ACC112 (cell line): ENCODE data around the gene STON2.

ENCODE experiments used
- H2AFZ ChIP-seq: fragments of 200-600 bp; sonication (generic); one replicate; pipeline ENCODE4 v1.6.0; 2017; ENCODE audit warnings: antibody characterized with exemption, low read length; ENCODE audit not compliant: unreplicated experiment
- H3K27ac ChIP-seq: fragments of 200-600 bp; sonication (generic); 2 replicates; pipeline ENCODE4 v1.5.1; 2014; ENCODE audit warnings: low read depth, mild to moderate bottlenecking, antibody characterized with exemption, low read length, moderate library complexity
- H3K27me3 ChIP-seq: fragments of 200-600 bp; sonication (generic); 2 replicates; pipeline ENCODE4 v1.6.1; 2014; ENCODE audit warnings: mild to moderate bottlenecking, antibody characterized with exemption, low read length, moderate library complexity, mixed read lengths; ENCODE audit not compliant: insufficient read depth
- H3K36me3 ChIP-seq: fragments of 200-600 bp; sonication (generic); 2 replicates; pipeline ENCODE4 v1.6.1; 2016; ENCODE audit warnings: mild to moderate bottlenecking, antibody characterized with exemption, low read length, moderate library complexity, mixed read lengths; ENCODE audit not compliant: insufficient read depth
- H3K4me1 ChIP-seq: fragments of 200-600 bp; sonication (generic); one replicate; pipeline ENCODE4 v1.6.1; 2016; ENCODE audit warnings: low read length, mixed read lengths; ENCODE audit not compliant: insufficient read depth, unreplicated experiment, control insufficient read depth
- H3K4me3 ChIP-seq: fragments of 200-600 bp; sonication (generic); 2 replicates; pipeline ENCODE4 v1.5.1; 2014; ENCODE audit warnings: mild to moderate bottlenecking, low read depth, low read length
- H3K79me2 ChIP-seq: fragments of 200-600 bp; sonication (generic); one replicate; pipeline ENCODE4 v1.6.0; 2016; ENCODE audit warnings: low read length; ENCODE audit not compliant: control insufficient read depth, unreplicated experiment, insufficient read depth

The STON2 gene

GRCh38 chr14:81351205-81351604, 48.9 kb downstream of the STON2 start:
- Histone ChIP-seq H3K4me1 (no peaks in the 10 kb centered on the region), H3K4me3 (no peak overlapping the region), H3K36me3 (no peaks in the 10 kb centered on the region), H3K79me2 (no peaks in the 10 kb centered on the region), H2AFZ (no peak overlapping the region), H3K27ac (no peak overlapping the region), H3K27me3 (peaks cover 9% of the 10 kb centered on the region; the same call in 1 of the 2 replicates)

DNA sequence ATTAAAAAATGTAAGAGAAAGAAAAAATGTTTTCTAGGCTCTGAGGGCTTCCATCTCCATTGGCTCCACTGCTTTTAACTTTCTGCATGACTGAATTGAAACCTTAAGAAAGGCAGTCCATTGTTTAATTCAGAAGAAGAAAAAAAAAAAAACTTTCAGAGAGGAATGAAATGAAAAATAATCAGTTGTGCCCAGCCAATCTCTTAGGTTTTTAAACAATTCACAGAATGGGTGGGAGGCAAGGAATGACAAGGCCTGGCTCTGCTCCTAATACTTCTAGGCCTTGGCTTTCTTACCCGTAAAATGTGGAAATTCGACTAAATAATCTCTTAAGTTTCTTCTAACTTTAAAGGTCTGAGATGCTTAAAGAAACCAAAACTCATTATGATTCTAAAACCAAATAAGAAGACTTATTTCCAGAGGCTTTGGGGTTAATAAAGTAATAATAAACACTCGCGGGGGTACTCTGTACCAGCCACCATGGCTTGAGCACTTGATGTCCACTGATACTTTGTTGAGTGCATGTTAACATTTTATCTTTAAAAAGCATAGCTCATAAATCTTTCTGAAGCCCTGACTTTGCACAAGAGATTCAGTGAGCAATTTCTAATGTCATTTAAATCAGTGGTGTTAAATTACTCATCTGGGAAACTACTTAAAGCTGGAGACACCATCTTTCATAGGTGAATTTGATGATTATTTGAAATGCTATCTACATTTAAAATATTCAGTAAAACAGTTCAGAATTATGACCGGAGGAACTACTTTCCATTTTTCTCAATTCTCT, 49.6 kb downstream of the STON2 start:
- Histone ChIP-seq H3K4me1 (no peaks in the 10 kb centered on the region), H3K27ac (no peak overlapping the region), H3K4me3 (no peak overlapping the region), H3K79me2 (no peaks in the 10 kb centered on the region), H2AFZ (no peak overlapping the region), H3K36me3 (no peaks in the 10 kb centered on the region), H3K27me3 (peaks cover 9% of the 10 kb centered on the region; the same call in 1 of the 2 replicates)

- Histone ChIP-seq H3K4me3 (no peak overlapping the region), H3K36me3 (no peaks in the 10 kb centered on the region)
Measured at GRCh38 chr14:81348061-81348460, 52.1 kb downstream of the STON2 start.

DNA sequence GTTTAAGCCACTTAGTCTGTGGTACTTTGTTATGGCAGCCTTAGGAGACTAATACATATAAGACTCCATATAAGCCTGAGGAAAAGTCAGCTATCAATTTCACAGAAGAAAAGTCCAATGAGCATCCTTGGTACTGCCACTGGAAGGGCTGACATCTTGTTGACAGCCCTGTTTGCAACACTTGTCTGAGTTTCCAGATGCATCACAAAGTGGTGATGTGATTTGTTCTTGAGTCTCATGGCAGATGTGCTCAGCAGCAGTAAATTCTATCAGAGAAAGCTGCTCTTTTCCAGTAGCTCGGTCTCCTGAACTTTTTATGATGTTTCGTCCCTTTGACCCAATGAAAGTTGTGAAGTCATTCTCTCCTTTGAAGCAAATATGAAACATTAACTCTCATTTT, 54.3 kb downstream of the STON2 start:
- peaks cover 16% of the 10 kb centered on the region; the same call in 1 of the 2 replicates for H3K27me3 ChIP-seq
- H3K4me1 ChIP-seq = no peaks in the 10 kb centered on the region
- no peaks in the 10 kb centered on the region for H3K36me3 ChIP-seq
- H2AFZ ChIP-seq = no peak overlapping the region
- H3K27ac ChIP-seq = no peak overlapping the region
- no peaks in the 10 kb centered on the region for H3K79me2 ChIP-seq
- no peak overlapping the region for H3K4me3 ChIP-seq

More at GRCh38 chr14:81348061-81348460, 52.1 kb downstream of the STON2 start:
- H3K27me3 ChIP-seq = peaks cover 18% of the 10 kb centered on the region; the same call in 1 of the 2 replicates
- H3K4me1 ChIP-seq = no peaks in the 10 kb centered on the region
- H2AFZ ChIP-seq = no peak overlapping the region
- no peak overlapping the region for H3K27ac ChIP-seq
- H3K79me2 ChIP-seq = no peaks in the 10 kb centered on the region

DNA sequence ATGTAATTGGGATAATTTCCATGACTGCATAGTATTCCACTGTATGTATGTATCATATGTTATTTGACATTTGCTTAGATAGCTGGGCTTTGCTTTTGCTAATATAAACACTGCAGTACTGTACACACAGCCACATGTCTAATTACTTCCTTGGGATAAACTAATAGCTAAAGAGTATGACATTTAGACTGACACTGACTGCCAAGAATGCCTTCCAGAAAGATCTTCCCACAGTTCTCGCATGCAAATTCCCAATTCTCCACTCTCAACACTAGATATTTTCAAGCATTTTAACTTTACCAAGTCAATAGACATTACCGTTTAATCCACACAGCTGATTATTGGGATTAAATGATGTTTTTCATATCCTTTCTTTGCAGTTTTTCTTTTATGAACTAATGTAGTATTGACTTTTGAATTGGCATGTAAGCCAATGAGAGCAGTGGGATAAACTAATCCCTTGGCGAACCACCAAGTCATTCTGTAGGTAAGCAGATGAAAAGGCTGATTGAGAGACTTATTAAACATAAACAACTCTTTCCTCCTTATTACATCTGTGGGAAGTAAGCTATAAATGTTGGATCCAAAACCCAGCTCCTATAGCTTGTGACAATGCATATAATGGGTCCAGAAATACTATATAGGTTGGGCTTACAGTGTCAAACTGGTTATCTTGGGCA, 55.5 kb downstream of the STON2 start:
- H2AFZ ChIP-seq = no peak overlapping the region
- H3K36me3 ChIP-seq = no peaks in the 10 kb centered on the region
- no peak overlapping the region for H3K27ac ChIP-seq
- H3K27me3 ChIP-seq = peaks cover 16% of the 10 kb centered on the region; the same call in 1 of the 2 replicates
- no peaks in the 10 kb centered on the region for H3K79me2 ChIP-seq
- H3K4me1 ChIP-seq = no peaks in the 10 kb centered on the region
- no peak overlapping the region for H3K4me3 ChIP-seq

DNA sequence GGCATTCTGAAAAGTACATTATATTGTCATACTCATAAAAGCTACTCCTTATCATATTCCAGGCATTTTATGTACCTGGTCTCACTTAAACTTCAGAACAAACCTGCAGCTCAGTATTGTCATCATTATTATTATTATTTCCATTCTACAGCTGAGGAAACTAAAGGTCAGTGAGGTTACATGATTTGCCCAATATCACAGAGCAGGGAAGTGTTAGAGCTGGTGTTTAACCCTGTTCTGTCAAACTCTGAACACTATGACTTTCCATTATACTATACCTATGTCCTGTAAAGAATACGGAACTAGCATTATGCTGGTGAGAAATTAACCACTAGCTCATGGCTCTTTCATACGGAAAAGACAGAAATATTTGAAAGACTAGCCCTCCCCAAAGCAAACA, 56.4 kb downstream of the STON2 start:
- Histone ChIP-seq H3K4me3 (no peak overlapping the region), H3K79me2 (no peaks in the 10 kb centered on the region), H3K4me1 (no peaks in the 10 kb centered on the region), H3K36me3 (no peaks in the 10 kb centered on the region), H2AFZ (no peak overlapping the region), H3K27me3 (peaks cover 13% of the 10 kb centered on the region; the same call in 1 of the 2 replicates), H3K27ac (no peak overlapping the region)

DNA sequence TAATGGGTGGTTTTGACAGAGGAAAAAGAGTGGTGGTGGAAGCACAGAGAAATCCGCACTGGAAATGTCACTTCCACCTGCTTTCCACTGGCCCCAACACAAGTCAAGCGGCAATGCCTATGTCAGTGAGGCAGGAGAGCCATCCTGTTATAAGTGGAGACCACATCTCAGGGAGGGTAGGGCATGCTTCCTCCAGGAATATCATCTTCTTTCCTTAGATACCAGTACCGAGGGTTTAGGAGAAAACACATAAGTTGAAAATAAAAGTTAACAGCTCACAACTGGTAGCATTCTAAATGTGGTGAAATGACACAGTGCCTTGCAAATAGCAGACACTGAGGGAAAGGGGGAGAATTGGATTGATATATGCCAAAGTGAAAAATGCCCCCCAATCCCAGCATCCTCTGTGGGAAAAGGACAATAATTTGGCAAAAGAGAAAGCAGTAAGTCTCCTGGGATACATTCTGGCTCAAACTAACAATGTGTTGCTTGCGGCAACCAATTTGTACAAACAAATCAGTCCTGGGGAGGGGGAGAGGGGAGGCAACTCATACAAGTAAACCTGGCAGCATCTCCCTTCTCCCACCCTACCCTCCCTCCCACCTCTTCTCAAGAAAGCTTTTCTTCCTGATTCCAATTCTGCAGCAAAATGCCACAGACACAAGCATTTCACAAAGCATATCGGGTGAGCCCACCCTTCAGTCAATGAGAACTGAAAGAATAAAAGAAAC, 57.1 kb downstream of the STON2 start:
- Histone ChIP-seq H3K79me2 (no peaks in the 10 kb centered on the region), H3K36me3 (no peaks in the 10 kb centered on the region), H2AFZ (no peak overlapping the region), H3K4me3 (no peak overlapping the region), H3K4me1 (no peaks in the 10 kb centered on the region), H3K27me3 (peaks cover 13% of the 10 kb centered on the region; the same call in 1 of the 2 replicates), H3K27ac (no peak overlapping the region)

GRCh38 chr14:81341781-81342180, 58.3 kb downstream of the STON2 start:
- Histone ChIP-seq H3K27me3 (peaks cover 13% of the 10 kb centered on the region; the same call in 1 of the 2 replicates), H3K4me3 (no peak overlapping the region), H2AFZ (no peak overlapping the region), H3K36me3 (no peaks in the 10 kb centered on the region), H3K27ac (no peak overlapping the region), H3K4me1 (no peaks in the 10 kb centered on the region), H3K79me2 (no peaks in the 10 kb centered on the region)

DNA sequence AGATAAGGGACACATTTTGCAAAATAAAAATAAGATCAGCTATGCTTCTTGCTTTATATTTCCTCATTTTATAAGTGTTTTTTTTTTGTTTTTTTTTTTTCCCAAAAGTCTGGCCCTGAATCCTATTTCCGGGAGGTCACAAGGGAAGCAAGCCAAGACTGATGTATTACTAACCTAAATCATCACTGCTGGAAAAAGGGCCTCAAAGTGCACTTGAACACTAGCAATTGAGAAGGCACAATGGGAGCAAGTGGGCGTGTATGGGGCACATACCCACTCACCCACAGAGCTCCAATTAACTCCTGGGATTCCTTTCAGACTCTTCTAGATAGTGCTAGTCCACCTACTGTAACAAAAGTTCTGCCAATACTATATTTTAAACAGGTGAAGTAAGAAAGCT, 58.8 kb downstream of the STON2 start:
- Histone ChIP-seq H3K79me2 (no peaks in the 10 kb centered on the region), H3K4me3 (no peak overlapping the region), H3K27ac (no peak overlapping the region), H3K36me3 (no peaks in the 10 kb centered on the region), H2AFZ (no peak overlapping the region), H3K27me3 (peaks cover 13% of the 10 kb centered on the region; the same call in 1 of the 2 replicates), H3K4me1 (no peaks in the 10 kb centered on the region)

DNA sequence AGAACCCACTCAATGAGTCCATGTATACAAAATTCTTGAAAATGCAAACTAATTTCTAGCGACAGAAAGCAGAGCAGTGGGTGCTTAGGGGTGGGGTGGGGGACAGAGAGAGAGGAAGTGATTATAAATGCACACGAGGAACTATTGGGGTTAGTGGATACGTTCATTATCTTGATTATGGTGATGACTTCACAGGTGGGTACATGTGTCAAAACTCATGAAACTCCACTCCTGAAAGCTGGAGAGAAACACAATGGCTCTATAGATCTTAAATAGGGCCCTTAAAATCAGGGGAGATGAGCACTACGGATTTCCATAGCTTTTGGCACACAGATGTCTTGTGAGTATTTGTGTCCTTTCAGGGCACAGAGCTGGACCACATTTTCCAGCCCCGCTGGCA, 59.9 kb downstream of the STON2 start:
- Histone ChIP-seq H3K36me3 (no peaks in the 10 kb centered on the region), H3K4me1 (no peaks in the 10 kb centered on the region), H3K79me2 (no peaks in the 10 kb centered on the region)

More for the DNA sequence above, 59.9 kb downstream of the STON2 start:
- Histone ChIP-seq H3K27ac (no peak overlapping the region), H3K27me3 (peaks cover 13% of the 10 kb centered on the region; the same call in 1 of the 2 replicates), H2AFZ (no peak overlapping the region), H3K4me3 (no peak overlapping the region)
